Superior temporal gyrus (tissue), 1 donor: Measurements from ENCODE around the gene MOB3B.
A peak's percentile ranks its signal among the peaks of the same experiment; 100 is the strongest.
"Not testable (repeated sequence)": the region's sequence is repeated elsewhere in the genome, so short reads cannot be mapped to it uniquely, and the experiment has no call there.

Source experiments
- DNase-seq: peaks from one replicate; pipeline ENCODE4 v3.0.0-alpha.2; 2016; ENCODE audit errors: extremely low spot score

The MOB3B gene

DNA sequence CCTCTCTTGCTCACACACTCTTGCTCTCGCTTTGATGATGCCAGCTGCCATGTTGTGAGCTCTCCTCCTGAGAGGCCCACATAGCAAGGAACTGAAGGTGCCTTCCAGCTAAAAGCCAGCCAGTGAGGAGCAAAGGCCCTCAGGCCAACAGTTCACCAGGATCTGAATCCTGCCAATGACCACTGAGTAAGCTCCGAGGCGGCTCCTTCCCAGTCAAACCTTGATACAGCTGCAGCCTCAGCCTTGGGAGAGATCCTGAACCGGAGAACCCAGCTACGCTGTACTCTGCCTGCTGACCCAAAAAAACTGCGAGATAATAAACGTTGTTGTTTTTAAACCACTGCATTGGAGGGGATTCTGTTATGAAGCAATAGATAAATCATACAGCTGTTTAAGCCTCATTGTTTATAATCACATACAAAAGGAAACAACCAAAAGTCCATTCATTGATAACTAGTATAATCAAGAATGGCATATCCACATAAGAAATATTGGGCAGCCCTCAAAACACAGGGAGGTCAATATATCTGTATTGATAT is 54.5 kb downstream of the MOB3B start:
- no peak for DNase-seq

DNA sequence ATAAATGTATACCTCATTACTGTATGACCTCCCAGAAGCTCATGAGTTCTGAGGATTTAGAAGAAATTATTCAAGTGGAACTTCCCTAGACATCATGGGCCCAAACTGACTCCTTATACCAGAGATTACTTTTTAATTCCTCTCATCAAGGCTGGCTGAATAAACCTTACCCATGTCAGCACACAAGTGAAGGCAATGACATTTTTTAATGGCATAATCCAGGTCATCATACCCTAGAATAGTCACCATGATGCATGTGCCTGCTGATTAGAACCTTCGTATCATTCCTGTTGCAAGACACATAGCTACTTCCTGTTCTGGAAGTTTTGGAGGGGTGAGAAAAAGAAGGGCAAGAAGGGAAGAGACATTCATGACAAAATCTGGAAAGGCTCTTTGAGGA is 55.3 kb downstream of the MOB3B start:
- no peak for DNase-seq

DNA sequence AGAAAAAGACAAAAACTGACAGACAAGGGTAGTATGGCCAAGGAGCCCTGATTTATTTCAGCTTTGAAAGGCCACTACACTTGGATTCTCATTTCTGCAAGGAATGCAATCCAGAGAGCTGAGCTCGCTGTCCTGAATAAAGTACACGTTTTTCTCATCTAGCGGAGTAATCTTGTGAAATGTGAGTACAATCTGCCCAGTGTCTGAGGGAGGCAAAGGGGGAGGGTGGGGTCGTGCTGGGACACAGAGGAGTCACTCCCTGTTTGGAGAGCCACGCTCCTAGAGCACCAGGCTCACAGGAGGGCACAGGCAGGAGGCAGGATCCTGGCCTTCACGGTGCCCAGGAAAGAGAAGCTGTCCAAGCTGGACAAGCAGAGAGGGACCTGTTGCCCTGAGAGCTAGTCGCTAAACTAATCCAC is 56.5 kb downstream of the MOB3B start:
- no peak for DNase-seq

GRCh38 chr9:27472195-27472594 is 57.4 kb downstream of the MOB3B start:
- no peak for DNase-seq

DNA sequence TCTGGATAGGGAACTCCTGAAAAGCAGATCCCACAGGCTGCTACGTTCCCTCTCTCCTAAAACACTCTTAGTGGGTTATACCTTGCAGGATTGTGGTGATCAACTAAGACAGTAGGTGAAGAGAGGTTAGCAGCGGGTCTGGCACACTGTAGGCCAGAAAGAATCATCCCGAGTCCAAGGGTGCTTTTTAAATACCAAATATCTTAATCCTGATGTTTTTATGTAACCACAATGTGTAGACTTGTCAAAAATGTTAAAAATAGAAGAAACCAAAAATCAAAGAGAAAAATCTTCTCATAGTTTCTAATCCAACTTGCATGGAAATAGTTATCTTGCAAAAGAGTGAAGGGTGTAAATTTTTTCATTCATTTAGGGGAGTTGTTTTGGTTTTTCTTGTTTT is 57.8 kb downstream of the MOB3B start:
- DNase-seq, result no peak

DNA sequence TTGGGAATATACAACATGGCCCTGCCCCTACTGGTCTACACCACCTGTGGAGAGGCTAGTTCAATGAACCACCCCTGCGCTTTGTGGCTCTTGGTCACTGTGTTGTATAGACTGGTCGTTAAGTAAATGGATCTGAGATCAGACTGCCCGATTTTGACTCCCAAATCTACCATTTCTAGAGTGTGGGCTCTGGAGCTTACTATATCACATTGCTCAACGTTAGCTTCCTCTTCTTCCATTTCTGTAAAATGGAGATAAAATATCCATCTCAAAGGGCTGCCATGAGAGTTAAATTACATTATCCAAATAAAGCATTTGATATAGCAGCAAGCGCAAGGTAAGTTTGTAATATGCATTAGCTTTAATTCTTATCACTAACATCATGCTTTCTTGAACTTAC is 58.2 kb downstream of the MOB3B start:
- no peak for DNase-seq

DNA sequence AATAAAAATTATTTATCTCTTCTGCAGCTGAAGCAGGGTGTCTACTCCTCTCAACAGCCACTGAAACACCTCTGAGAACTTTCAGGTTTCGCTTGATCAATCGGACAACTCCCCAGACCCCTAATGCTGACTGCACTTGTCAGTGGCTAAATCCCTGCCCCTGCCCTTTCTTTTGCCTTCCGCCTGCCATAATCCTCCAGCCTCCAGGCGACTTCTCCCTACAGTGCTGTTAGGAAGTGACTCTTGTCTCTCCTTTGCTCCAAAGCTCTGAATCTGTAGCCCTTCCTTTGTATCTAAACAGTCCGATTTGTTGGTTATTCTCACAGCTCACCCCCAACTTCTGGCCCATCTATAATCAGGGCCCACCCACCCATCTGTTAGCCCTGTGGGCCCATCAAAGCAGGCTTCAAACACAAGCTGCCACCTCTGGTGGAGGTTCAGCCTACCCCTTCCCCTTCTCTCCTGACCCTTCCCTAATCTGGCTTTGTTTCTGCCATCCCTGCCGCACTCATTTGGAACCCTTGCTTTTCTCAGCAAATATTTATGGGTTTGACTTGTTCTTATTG is 59.2 kb downstream of the MOB3B start:
- no peak for DNase-seq

DNA sequence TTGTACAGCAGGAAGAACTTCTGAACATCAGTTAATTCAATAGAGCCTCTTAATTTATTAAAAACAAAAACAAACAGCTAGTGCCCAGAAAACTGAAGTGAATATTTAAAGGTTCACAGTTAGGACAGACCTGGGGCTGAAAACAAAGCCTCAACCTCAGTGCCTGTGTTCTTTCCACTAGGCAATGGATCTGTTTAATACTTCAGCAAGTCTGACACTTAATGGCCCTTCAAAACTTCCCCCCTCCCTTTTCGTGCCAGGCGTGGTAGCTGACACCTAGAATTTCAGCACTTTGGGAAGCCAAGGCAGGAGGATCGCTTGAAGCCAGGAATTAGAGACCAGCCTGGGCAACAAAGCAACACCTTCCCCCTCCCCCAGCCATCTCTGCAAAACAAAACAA is 60.1 kb downstream of the MOB3B start:
- no peak for DNase-seq

- DNase-seq, result peak; percentile 78
Observed at GRCh38 chr9:27468462-27469110, 61.0 kb downstream of the MOB3B start.

- no peak for DNase-seq
Observed at GRCh38 chr9:27468000-27468399, 61.6 kb downstream of the MOB3B start.

GRCh38 chr9:27467486-27467885 is 62.1 kb downstream of the MOB3B start:
- DNase-seq, result no peak

DNA sequence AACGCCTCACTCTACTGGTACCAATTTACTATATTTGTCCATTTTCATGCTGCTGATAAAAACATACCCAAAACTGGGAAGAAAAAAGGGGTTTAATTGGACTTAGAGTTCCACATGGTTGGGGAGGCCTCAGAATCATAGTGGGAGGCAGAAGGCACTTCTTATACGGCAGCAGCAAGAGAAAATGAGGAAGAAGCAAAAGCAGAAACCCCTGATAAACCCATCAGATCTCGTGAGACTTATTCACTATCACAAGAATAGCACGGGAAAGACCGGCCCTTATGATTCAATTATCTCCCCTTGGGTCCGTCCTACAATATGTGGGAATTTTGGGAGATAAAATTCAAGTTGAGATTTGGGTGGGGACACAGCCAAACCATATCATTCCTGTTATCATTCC is 63.1 kb downstream of the MOB3B start:
- not testable (repeated sequence) for DNase-seq

DNA sequence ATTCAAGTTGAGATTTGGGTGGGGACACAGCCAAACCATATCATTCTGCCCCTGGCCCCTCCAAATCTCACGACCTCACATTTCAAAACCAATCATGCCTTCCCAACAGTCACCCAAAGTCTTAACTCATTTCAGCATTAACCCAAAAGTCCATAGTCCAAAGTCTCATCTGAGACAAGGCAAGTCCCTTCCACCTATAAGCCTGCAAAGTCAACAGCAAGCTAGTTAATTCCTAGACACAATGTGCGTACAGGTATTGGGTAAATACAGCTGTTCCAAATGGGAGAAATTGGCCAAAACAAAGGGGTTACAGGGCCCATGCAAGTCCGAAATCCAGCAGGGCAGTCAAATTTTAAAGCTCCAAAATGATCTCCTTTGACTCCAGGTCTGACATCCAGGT is 64.7 kb downstream of the MOB3B start:
- not testable (repeated sequence) for DNase-seq

- DNase-seq, result no peak
Observed at GRCh38 chr9:27462846-27463245, 66.8 kb downstream of the MOB3B start.

DNA sequence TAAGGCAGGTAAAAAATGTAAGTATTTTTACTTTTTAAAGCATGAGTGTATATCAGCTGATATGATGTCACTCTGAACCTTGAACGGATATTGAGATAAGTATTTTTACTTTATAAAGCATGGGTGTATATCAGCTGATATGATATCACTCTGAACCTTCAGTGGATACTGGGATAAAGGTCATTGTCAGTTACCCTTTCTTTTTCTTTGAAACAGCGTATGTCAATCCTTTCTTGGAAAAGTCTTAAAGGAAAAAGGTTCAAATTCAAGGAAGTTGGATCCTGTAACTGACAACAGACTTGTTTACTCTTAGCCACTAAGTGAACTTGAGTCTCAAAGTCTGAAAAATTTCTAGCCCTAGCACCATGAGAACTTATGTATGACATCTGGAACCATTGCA is 67.2 kb downstream of the MOB3B start:
- DNase-seq, result no peak

GRCh38 chr9:27460226-27461023 is 69.2 kb downstream of the MOB3B start:
- no peak for DNase-seq

DNA sequence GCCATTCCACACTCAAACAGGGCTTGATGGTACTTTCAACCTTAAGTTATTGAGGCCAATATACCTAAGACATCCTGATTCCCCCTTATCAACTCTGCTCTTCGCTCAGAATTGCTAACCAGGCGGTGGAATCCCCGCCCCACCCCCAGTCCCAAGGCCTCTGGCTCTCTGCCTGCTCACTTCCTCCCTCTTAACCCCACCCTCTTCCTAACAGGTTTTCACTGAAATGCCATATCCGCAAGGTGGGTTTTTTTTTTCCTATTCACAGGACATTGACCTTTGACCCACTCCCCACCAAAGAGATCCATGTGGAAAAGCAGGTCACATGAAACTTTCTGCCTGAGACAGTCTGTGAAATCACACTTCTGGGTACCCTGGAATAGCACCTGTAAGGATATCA is 72.2 kb downstream of the MOB3B start:
- no peak for DNase-seq

DNA sequence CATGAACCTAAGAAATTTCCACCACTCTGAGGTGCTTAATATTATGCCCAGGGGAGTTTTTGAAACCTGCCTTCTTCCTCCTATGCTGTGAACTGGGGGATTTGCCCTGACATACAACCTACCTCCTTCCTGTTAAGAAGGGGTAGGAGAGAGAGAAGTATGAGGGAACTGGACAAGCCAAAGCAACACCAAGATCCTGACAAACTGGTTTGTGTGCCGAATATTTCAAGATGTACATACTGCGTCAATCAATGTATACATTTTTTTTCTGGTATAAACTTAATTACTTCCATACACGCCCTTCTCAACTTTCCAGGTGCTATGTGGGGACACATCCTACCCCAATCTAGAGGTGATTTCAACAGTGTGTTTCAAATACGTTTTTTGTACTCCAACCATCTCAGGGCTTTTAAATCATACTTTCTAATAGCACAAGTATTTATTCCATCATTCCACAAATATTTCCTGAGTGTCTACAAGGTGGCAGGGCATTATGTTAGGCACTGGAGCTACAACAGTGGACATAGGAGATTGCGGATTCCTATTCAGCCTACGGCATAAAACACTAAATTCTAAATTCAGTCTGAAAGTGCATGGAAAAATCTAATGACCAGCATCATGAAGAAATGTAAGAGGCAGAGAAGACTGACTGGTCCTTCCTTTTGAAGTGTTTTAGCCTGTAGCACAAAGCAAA is 75.6 kb downstream of the MOB3B start:
- DNase-seq, result no peak

DNA sequence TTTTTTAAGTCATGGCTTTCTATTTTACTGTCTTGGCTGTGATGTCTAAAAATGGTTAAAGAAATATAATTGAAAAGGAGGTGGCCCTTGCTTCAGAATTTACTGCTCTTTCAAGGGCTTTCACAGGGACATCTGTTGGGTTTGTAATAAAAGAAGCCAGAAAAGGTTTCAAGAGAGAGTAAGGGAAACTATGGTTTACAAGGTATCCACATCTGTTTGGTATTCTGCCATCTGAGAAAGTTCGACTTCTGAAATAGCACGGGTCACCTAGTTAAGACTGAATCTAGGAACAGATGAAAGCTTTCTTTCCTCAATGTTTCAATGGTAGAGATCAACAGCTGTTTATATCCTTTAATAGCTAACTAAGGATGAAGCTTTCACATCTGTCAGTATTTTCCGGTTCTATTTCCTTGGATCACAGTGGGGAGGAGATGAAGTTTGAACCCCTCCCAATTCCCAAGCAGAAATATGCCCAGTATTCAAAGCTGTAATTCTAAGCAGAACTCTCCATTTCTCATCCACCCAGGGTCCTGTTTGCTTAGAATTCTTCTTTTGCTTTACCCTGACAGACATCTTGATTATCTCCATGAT is 78.3 kb downstream of the MOB3B start:
- no peak for DNase-seq

DNA sequence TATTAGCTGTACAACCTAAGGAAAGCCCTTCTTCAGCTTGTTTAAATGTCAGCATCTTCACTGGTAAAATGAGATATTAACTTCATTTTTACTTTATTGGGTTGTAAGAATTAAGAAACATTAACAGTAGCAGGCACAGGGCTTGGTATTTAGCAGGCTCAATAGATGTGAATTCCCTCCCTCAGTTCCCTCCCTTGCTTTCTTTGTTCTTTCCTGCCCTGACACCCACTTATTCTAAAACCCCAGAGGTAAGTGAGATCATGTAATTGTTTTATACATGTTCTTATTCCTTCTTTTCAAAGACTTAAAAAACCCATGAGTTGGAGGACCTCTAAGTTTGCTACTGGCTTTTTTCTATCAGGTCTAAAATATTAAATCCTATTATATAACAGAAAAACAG is 78.9 kb downstream of the MOB3B start:
- DNase-seq, result no peak

GRCh38 chr9:27448356-27448755 is 81.3 kb downstream of the MOB3B start:
- DNase-seq, result not testable (repeated sequence)
